B cell (primary cell): Measurements from ENCODE around the gene MYO1E.

Experiments used
- EZH2 ChIP-seq: IDR thresholded peaks from 2 replicates; pipeline ENCODE4 v1.6.1; 2012; ENCODE audit warnings: borderline replicate concordance, low read depth, mild to moderate bottlenecking, moderate library complexity, low read length; ENCODE audit not compliant: insufficient read depth, poor library complexity, severe bottlenecking
- TF ChIP-seq, protein P1 (sequence below): fragments of 200-600 bp; IDR thresholded peaks from one replicate; pipeline ENCODE4 v1.8.0; 2022; ENCODE audit warnings: antibody characterized with exemption, mild to moderate bottlenecking

DNA sequence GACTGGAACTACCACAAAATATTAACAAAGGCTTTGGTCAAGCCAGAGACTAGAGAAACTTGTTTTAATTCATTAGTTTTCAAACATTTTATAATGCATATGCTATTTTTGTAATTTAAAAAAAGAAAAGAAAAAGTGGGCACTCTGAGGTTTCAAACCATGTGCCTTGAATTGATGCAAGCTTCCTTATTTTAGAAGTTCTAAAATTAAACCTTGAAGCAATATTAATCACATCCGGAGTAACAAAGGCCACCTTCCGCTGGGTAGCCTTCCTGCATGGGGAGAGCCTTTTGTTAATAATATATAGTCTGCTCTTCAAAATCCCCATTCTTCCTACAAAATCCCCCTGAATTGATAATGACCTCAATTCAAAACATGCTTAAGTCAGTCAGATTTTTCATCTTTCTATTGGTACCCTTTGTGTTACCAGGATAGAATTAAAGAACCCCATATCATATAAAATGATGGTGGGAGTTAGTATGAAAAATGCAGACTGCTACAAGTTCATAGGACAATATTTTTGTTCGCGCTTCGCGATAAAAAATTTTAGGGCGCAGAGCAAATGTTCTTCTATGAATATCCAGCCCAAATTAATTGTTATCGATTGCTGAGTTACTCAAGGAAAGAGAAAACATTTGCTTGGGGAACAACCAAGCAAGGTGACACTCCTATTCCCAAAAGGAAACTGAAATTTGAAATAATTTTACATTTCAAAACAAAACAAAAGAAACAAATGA lies 135.4 kb downstream of the MYO1E start:
- TF ChIP-seq, protein P1, sequence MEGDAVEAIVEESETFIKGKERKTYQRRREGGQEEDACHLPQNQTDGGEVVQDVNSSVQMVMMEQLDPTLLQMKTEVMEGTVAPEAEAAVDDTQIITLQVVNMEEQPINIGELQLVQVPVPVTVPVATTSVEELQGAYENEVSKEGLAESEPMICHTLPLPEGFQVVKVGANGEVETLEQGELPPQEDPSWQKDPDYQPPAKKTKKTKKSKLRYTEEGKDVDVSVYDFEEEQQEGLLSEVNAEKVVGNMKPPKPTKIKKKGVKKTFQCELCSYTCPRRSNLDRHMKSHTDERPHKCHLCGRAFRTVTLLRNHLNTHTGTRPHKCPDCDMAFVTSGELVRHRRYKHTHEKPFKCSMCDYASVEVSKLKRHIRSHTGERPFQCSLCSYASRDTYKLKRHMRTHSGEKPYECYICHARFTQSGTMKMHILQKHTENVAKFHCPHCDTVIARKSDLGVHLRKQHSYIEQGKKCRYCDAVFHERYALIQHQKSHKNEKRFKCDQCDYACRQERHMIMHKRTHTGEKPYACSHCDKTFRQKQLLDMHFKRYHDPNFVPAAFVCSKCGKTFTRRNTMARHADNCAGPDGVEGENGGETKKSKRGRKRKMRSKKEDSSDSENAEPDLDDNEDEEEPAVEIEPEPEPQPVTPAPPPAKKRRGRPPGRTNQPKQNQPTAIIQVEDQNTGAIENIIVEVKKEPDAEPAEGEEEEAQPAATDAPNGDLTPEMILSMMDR = no peak
- no peak for TF ChIP-seq EZH2
